Limb (tissue), 2 donors: ENCODE results near the gene HAS3.

Experiments
- DNase-seq, 2 donors: peaks; one replicate each; pipeline ENCODE4 v3.0.0-alpha.2; 2016; ENCODE audit errors: extremely low spot score in 2 of 2

The HAS3 gene

GRCh38 chr16:69089091-69089910 lies 16.2 kb upstream of the HAS3 start:
- DNase-seq, result no peak

- DNase-seq, result no peak
Observed at GRCh38 chr16:69093974-69094373, 11.5 kb upstream of the HAS3 start.

GRCh38 chr16:69094501-69094900 lies 11.0 kb upstream of the HAS3 start:
- no peak for DNase-seq

- DNase-seq, result no peak
Observed at GRCh38 chr16:69095193-69095592, 10.3 kb upstream of the HAS3 start.

GRCh38 chr16:69100071-69100691 lies 5.3 kb upstream of the HAS3 start:
- peak in 1 of 2 donors; percentile 46 for DNase-seq

GRCh38 chr16:69106491-69107315 lies 1.2 kb downstream of the HAS3 start:
- DNase-seq, result peak in 1 of 2 donors; percentile 52

GRCh38 chr16:69107316-69107962 lies 2.0 kb downstream of the HAS3 start:
- DNase-seq, result peak in 1 of 2 donors; percentile 56

GRCh38 chr16:69108064-69108904 lies 2.8 kb downstream of the HAS3 start:
- DNase-seq, result no peak

DNA sequence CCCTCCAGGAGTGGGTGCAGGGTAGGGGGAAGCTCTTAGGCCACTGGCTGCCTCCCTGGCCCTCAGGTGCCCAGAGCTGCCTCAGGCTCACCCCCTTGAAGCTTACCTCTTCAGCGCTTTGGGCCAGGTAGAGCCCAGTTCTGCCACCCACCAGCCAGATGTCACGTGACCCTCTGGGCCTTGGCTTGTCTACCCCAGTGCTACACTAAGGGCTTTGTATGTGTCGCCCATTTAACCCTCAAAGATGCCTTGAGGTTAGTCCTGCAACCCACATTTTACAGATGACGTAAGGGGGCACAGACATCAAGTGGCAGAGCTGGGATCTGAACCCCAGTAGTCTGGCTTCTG lies 3.4 kb downstream of the HAS3 start:
- DNase-seq, result no peak

GRCh38 chr16:69109486-69110270 lies 4.2 kb downstream of the HAS3 start:
- no peak for DNase-seq

- no peak for DNase-seq
Observed at GRCh38 chr16:69110406-69110805, 5.0 kb downstream of the HAS3 start.

GRCh38 chr16:69111216-69111875 lies 5.9 kb downstream of the HAS3 start:
- DNase-seq, result no peak

DNA sequence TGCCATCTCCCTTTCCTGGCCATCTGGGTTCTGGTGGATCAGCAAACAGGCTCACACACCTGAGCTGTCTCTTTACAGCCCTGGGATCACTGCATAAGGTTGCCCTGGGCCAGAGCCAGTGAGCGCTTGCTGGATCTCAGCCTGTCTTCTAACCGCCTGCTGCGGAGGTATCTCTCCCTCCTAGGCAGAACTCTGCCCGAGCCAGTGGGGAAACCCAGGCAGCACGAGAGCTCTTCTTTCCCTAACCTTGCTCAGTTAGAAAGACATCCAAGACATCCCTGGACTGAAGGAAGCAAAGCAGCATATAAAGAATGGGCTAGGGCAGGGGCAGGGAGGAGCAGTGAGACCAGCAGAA lies 6.4 kb downstream of the HAS3 start:
- no peak for DNase-seq

GRCh38 chr16:69112285-69113129 lies 7.1 kb downstream of the HAS3 start:
- DNase-seq, result peak in 1 of 2 donors; percentile 53

- DNase-seq, result no peak
Observed at GRCh38 chr16:69113216-69113615, 7.8 kb downstream of the HAS3 start.

- DNase-seq, result no peak
Observed at GRCh38 chr16:69114346-69114975, 9.0 kb downstream of the HAS3 start.

GRCh38 chr16:69114976-69115355 lies 9.5 kb downstream of the HAS3 start:
- DNase-seq, result no peak

DNA sequence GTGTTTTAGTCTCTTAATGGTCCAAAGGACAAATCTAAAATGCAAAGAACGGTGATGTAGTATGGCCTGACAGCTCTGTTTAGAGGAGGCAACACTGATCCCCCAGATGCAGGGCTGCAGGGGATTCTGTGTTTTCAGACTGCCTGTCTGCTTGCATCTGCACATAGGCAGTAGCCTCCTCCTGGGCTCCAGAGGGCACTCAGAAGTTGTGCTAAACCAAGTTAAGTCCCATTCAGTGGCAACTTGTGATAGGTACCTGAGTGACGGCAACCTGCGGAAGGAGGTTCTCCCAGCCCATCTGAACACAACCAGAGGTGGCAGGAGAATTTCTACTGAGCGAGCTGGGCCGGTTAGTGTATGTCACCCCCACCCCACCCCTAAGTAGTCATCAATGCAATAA lies 9.9 kb downstream of the HAS3 start:
- DNase-seq, result no peak
